ENCODE data around the gene CNPY1.

- TF ChIP-seq CTCF (IDR thresholded peaks at IDR 0.05), result no peak
- no peak for TF ChIP-seq POLR2AphosphoS5 (IDR thresholded peaks at IDR 0.05; ENCODE audit: low read depth, low read length)
- TF ChIP-seq SIN3A (IDR thresholded peaks at IDR 0.05; ENCODE audit: borderline replicate concordance, insufficient read depth, low read depth, low read length), result no peak
- TF ChIP-seq REST (IDR thresholded peaks at IDR 0.05; ENCODE audit: insufficient read depth in 1 of 2, low read depth in 2 of 2, low read length in 1 of 2), result no peak
Observed at GRCh38 chr7:155553871-155554270, 7.5 kb upstream of the CNPY1 start.

Measured in Panc1 (cell line).